T47D (cell line): ENCODE results near the gene NFATC2.

Experiments used
- DNase-seq, 2 experiments: peaks; one replicate each; pipeline versions ENCODE4 v3.0.0 to v3.0.0-alpha.2; 2011 to 2012; ENCODE audit warnings: low read depth in 1 of 2, low spot score in 1 of 2
- JUND ChIP-seq: IDR thresholded peaks from 2 replicates; pipeline ENCODE4 v1.6.1; 2012; ENCODE audit warnings: low read depth
- in situ Hi-C: cut with HindIII; loops from 2 replicates; pipeline ENCODE4 v1.10.0; 2016; ENCODE audit warnings: low sequenced_read_pairs, low pct_unique_long_range_greater_than_20kb

Gene NFATC2

DNA sequence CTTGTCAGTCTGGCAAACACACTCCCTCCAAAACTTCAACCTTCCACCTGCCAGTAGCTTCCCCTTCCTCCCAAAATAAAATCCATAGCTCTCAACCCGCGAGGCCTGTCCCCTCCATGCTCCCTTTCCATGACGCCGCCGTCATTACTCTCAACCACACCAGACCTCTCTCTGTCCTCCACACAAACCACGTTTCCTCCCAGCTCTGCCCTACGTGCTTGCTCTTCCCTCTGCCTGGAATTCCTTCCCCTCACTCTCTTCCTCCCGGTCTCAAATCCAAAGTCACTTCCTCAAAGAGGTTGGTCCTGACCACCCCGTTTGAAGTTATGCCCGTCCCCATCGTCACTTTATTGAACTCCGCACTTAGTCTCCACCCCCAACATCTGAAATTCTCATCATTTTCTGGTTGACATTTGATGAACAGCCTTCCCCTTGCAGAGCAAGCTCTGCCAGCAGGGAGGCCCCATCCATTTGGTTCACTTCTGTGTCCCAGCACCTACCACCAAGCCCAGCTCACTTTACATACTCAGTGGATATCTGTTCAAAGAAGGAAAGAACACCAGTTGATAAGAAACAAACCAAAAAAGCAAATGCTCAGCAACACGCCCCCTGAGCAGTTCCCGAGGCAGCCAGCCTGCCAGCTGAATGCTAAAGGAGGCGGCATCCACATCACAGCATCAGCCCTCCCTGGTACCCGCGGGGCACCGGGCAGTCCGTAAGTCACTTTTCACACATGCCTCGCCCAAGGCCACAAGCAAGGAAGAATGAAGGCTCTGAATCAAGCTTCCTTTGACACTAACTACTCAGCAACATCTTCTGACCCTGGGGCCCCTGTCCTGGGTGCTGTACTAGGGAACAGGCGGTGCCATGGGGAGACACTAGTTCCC, 125.0 kb downstream of the NFATC2 start:
- DNase-seq: no peak
- in situ Hi-C loops: no loop called here
- no peak for TF ChIP-seq JUND

DNA sequence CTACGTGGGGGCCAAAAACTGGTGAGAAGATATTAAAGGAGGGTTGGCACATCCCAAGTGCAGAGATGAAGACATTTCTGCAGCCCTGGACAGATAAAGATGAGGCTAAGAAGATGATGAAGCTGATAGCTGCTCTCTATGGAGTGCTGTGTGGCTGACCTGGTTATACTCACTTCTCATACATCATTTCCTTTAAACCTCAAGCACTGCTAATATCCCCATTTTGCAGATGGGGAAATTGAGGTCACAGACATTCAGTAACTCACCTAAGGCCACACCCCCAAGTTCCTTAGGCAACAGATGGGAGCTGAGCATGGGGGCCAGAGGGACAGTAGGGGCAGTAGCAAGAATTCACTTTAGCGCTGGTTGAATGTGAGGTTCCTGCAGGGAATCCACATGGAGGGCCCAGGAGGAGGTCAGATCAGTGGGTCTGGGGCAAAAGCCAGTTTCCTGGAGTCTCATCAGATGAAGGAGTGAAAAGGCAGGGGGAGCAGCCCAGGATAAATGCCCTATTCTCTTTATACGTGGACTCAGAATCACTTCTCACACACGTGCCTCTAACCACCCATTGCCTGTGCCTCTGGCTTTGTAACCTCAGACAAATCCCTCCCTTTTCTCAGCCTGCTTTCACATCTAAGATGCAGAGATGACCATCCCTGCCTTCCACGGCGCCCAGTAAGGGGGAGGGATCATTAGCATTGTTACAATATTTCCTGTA, 125.8 kb downstream of the NFATC2 start:
- no peak for DNase-seq
- no peak for TF ChIP-seq JUND
- in situ Hi-C loops: no loop called here

DNA sequence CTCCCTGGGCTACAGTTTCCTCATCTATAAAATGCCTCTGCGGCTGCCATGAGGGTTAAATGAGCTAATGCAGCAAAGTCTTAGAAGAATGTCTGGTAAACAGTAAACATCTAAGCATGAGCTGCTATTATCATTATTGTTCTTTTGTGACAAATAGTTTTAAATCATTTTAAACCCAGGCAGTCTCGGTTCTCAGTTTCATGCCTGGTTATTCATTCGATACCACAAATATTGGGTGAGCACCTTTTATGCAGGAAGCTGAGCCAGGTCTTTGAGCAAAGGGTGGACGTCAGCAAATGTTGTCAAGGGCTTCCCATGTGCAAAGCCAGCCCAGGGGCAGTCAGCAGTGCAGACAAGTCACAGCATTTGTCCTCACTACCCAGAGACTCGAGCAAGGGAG, 128.7 kb downstream of the NFATC2 start:
- in situ Hi-C loops: no loop called here
- DNase-seq: no peak
- TF ChIP-seq JUND: no peak

DNA sequence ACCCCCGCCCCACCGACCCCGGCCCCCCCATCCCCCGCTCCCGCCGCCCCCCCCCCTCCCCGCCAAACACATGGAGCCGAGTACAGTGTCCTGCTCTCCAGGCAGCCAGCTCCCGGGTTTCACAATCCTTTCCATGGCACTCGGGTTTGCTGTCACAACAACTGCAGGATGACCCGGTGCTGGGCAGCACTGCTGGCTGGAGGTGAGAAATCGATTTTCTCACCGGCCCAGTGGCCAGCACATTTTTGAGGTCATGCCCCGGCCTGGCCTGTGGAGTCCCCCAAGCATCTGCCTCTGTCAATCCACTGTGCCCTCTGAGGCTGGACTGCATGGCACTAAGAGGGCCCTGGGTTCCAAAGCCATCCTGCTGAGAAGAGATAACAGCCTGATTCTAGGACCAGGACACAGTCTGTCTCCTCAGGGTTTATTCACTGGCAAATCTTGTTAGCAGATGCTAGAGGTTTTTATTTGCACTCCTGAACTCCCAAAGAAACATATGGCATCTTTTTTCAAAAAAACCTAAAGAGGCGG, 129.5 kb downstream of the NFATC2 start:
- in situ Hi-C loops: no loop called here
- no peak for DNase-seq
- no peak for TF ChIP-seq JUND

DNA sequence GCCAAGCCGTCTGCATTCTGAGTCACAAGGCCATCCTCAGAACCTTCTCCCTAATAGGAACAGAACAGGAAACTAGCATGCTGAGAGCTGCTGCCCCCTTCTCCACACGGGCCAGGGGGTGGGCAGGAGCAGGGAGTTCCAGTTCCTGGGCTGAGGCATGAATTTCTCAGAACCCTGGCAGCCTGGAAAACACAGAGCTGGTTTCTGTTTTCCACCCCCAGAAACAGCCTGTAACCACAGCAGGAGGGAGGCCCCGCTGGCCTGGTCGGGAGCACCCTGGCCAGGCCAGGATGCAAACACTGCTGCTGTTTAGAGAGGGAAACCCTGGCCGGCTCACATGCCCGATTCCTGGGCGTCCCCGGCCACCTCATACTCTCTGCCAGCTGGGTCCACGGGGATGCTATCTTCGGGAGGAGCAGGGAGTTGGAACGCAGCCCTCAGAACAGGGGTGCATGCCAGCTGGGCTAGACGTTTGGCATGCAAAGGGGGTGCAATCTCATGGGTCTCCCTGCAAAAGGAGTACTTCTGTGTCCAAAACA, 130.1 kb downstream of the NFATC2 start:
- no peak for DNase-seq
- no peak for TF ChIP-seq JUND
- in situ Hi-C loops: no loop called here

DNA sequence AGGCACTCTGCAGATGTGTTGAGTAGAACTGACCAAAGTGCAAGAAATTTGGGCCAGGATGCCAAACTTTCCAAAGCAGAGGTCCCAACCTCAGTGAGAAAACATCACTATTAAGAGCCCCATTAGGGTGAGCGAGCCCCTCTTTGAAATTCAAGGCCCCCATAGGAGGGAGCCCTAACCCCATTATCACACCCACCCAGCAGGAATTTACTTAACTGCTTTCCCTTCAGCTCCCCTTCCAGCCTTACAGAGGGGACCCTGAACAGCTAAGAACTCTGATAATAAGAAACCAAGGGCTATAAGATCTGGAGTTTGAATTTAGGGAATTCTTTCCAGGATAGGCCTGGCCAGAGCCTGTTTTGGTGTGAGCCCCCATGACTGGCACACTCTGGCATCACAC, 130.6 kb downstream of the NFATC2 start:
- no peak for DNase-seq
- in situ Hi-C loops: no loop called here
- TF ChIP-seq JUND: no peak

DNA sequence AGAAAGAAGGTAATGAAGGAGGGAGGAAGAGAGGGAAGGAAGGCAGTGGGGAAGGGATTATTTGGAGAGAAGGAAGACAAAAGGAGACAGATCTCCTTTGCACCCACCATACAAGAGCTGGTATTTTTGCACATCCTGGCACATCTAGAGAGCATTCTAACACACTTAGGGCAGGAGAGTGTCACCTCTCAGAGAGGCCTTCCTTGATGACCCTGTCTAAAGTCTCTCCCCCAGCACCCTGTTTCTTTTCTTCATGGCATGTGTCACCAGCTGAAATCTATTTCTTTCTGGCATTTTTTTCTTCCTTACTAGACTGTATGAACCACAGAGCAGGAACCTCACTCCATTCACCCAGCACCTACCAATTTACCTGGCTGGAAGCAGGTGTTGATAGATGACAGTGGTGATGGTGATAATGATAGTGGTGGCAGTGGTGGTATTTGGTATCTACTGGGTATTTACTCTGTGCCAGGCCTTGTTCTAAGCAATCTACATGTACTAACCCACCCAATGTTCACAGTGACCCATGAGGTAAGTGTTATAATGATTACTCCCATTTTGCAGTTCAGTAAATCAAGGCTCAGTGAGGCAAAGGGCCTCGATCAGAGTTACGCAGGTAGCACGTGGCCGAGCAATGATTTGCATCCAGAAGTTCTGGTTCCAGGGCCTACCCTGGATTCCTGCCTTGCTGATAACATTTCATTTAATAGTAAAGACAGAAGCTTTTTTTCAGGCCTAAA, 131.8 kb downstream of the NFATC2 start:
- in situ Hi-C loops: no loop called here
- DNase-seq: no peak
- TF ChIP-seq JUND: no peak

DNA sequence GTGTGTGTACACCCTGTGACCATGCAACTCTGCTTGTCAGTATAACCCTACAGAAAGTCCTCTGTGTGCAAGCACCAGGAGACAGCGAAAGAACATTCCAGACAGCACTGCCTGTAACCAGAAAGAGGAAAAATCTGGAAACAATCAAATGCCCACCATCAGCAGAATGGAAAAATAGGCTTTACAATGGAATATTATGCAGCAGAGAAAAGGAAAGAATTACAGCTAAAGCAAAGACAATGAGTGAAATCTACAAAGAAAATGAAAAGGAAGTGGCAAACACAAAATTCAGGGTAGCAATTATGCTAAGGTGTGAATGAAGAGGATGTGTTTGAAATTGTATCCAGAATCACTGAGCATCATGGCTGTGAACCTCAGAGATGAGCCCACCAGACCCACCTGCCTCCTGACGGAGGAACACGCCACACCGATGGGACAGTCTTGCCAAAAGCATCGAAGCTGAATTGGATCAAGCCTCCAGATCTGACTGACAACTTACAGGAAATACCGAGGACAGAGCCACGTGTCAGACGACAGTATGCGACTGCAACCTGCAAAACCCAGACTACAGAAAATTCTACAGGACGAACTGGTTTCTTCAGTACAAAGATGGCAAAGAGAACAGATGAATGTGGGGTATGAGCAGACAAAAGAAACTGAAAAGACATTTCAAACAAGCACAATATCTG, 133.2 kb downstream of the NFATC2 start:
- in situ Hi-C loops: no loop called here
- TF ChIP-seq JUND: no peak
- DNase-seq: no peak

DNA sequence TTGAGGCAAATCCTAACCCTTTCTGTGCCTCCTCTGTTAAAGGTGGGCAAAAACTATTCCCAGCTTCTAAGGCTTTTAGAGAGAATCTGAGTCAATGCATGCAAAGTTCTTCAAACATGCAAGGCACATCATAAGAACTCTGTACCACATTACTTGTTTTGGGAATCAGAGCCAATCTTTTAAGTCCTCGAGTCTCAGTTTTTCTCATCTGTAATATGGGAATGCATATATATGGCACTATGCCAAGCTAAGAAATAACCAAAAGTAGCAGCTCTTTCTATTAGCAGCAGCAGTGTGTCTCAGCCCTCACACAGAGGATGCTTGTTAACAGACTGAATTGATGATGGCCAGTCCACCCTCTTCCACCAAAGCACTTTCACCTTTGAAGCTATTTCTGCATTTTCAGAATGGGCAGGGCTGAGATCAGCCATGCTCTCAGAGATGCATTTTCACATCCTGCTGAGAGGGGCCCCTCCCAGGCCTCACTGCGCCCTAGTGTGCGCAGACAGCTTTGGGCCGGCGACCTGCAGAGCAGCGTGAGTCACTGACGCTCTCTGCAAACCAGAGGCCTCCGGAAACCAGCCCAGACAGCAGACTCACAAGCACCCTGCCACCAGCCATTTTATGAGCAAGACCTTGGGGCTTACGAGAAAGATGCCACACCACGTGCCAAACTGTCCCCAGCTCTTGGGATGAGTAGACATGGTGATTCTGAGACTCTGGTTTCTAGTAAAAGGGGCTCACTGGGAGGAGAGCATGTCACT, 138.0 kb downstream of the NFATC2 start:
- in situ Hi-C loops: no loop called here
- no peak for TF ChIP-seq JUND
- no peak for DNase-seq

DNA sequence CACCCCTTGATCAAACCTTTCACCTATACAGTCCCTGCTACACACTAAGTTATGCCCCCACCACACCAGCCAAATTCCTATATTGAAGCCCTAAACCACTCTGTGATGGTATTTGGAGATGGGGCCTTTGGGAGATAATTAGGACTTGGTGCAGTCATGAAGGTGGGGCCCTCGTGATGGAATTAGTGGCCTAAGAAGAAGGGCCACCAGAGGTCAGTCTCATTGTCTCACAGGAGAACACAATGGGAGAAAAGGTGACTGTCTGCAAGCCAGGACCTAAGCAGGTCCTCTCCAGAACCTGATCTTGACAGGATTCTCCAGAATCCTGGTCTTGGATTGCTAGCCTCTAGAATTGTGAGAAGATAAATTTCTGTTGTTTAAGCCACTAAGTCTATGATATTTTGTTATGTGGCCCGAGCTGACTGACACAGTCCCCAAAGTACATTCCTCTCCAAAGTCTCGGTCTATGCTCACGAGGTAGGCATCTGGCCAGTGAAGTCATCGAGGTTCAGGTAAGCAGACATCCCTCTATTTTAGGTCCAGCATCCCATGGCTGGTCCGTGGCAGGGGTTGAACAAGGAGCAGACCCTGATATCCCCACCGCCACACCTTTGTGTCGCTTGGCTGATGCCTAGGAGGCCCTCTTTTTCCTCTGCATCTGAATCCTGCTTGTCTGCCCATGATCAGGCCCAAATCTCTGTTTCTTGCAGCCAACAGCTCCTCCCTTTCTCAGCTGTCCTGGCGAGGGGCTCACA, 138.9 kb downstream of the NFATC2 start:
- no peak for TF ChIP-seq JUND
- in situ Hi-C loops: no loop called here
- DNase-seq: peak in 1 of 2 experiments; percentile 19

DNA sequence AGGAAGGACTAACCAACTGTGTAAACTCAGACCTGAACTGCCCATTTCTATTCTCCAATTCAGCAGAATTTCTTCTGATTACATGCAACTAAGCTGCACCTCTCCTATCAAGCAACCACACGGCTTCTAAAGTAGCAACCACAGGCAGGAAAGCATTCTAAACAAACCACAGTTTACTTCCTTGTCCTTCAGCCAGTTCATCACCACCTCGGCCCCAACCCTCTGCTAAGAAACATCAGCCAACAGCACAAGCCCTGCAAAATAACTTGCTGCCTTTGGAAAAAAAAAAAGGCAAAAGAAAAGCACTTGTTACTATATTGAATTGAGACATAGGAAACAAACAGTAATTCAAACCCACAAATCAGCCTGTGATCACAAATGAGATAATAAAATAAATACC, 140.3 kb downstream of the NFATC2 start:
- no peak for TF ChIP-seq JUND
- DNase-seq: peak in 1 of 2 experiments; percentile 44
- in situ Hi-C loops: no loop called here
